Measurements from ENCODE around the gene KIR2DL1.
"Not testable (repeated sequence)": the region's sequence is repeated elsewhere in the genome, so short reads cannot be mapped to it uniquely, and the experiment has no call there.

Gene KIR2DL1

DNA sequence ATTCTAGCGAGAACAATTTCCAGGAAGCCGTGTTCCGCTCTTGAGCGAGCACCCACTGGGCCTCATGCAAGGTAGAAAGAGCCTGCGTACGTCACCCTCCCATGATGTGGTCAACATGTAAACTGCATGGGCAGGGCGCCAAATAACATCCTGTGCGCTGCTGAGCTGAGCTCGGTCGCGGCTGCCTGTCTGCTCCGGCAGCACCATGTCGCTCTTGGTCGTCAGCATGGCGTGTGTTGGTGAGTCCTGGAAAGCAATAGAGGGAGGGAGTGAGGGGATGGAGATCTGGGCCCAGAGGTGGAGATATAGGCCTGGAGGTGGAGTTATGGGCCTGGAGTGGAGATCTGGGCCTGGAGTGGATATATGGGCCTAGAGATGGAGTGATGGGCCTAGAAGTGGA is at the start of gene KIR2DL1:
Gene KIR2DL1, plus strand, starts transcription at position 148 of the 400 bp plus-strand sequence. Its CDS starts 58 bp downstream, at position 206.
- not testable (repeated sequence) for H3K4me1 ChIP-seq (ENCODE audit: insufficient read depth, insufficient read length); DNase-seq (ENCODE audit: low read depth, low spot score); H3K9me3 ChIP-seq (ENCODE audit: insufficient read depth, low read length); H3K36me3 ChIP-seq (ENCODE audit: insufficient read depth, insufficient read length, low read length); H3K4me3 ChIP-seq (ENCODE audit: insufficient read length, low read depth); H3K27me3 ChIP-seq (ENCODE audit: insufficient read depth, insufficient read length); H3K9ac ChIP-seq (ENCODE audit: insufficient read length, low read depth)

DNA sequence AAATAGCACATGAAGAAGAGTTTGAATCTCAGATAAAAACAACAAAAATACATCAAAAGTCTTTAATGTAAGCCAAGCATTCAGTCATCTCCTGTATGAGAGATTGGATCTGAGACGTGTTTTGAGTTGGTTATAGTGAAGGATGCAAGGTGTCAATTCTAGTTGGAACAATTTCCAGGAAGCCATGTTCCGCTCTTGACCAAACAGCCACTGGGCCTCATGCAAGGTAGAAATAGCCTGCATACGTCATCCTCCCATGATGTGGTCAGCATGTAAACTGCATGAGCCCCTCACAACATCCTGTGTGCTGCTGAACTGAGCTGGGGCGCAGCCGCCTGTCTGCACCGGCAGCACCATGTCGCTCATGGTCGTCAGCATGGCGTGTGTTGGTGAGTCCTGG is 45.5 kb upstream of the KIR2DL1 start, which contains the start of gene KIR3DL3:
Gene KIR3DL3, plus strand, starts transcription at position 301 of the 400 bp plus-strand sequence. Its CDS starts 55 bp downstream, at position 356.
- no peak within 1 kb of the TSS for H3K9ac ChIP-seq (ENCODE audit: insufficient read length, low read depth)
- TF ChIP-seq ZNF274 (IDR thresholded peaks at IDR 0.05; ENCODE audit: low read depth, low read length) (no peak), YY1 (IDR thresholded peaks at IDR 0.05; ENCODE audit: insufficient read depth, insufficient read length) (no peak), SUZ12 (IDR thresholded peaks at IDR 0.05; ENCODE audit: extremely low read depth, insufficient read depth, insufficient read length) (no peak)
- H3K9me3 ChIP-seq (ENCODE audit: insufficient read depth, low read length), result peaks cover 6% of the 10 kb centered on the region; the same call in 1 of the 2 replicates
- no peak within 1 kb of the TSS for H3K4me3 ChIP-seq (ENCODE audit: insufficient read length, low read depth)
- DNase-seq (ENCODE audit: low read depth, low spot score), result no peak
- H3K27me3 ChIP-seq (ENCODE audit: insufficient read depth, insufficient read length), result peaks cover 27% of the 10 kb centered on the region
- H3K36me3 ChIP-seq (ENCODE audit: insufficient read depth, insufficient read length, low read length), result no peaks in the 10 kb centered on the region
- H3K4me1 ChIP-seq (ENCODE audit: insufficient read depth, insufficient read length), result no peaks in the 10 kb centered on the region

- DNase-seq (ENCODE audit: low read depth, low spot score), result no peak
- Histone ChIP-seq H3K27me3 (ENCODE audit: insufficient read depth, insufficient read length) (peaks cover 32% of the 10 kb centered on the region), H3K9ac (ENCODE audit: insufficient read length, low read depth) (no peak overlapping the region), H3K4me3 (ENCODE audit: insufficient read length, low read depth) (no peak overlapping the region), H3K36me3 (ENCODE audit: insufficient read depth, insufficient read length, low read length) (no peaks in the 10 kb centered on the region), H3K4me1 (ENCODE audit: insufficient read depth, insufficient read length) (no peaks in the 10 kb centered on the region), H3K9me3 (ENCODE audit: insufficient read depth, low read length) (peaks cover 6% of the 10 kb centered on the region; the same call in 1 of the 2 replicates)
- no peak for TF ChIP-seq SUZ12 (IDR thresholded peaks at IDR 0.05; ENCODE audit: extremely low read depth, insufficient read depth, insufficient read length)
- no peak for TF ChIP-seq YY1 (IDR thresholded peaks at IDR 0.05; ENCODE audit: insufficient read depth, insufficient read length)
- TF ChIP-seq ZNF274 (IDR thresholded peaks at IDR 0.05; ENCODE audit: low read depth, low read length), result no peak
These were observed 44.9 kb upstream of the KIR2DL1 start for GRCh38 chr19:54724644-54725043.

DNA sequence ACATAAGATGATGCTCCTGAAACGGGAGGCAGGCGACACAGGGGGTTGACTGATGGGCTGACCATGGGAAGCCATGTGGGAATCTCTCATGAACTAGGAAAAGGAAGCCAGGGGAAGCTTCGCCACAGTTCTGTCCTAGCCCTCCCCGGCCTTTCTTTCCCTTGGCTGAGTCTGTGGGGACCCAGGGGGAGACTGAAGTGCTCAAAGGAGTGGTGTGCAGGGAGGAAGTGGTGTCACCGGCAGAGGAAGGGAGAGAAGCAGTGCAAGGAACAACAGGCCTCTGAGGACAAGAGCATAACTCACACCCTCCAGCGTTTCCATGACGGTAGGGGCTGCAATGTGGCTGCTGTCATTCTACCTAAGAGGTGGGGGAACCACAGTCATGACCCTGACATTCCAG is 44.3 kb upstream of the KIR2DL1 start:
- Histone ChIP-seq H3K36me3 (ENCODE audit: insufficient read depth, insufficient read length, low read length) (no peaks in the 10 kb centered on the region), H3K9me3 (ENCODE audit: insufficient read depth, low read length) (peaks cover 6% of the 10 kb centered on the region; the same call in 1 of the 2 replicates), H3K4me3 (ENCODE audit: insufficient read length, low read depth) (no peak overlapping the region), H3K27me3 (ENCODE audit: insufficient read depth, insufficient read length) (peaks cover 35% of the 10 kb centered on the region), H3K4me1 (ENCODE audit: insufficient read depth, insufficient read length) (no peaks in the 10 kb centered on the region), H3K9ac (ENCODE audit: insufficient read length, low read depth) (no peak overlapping the region)
- DNase-seq (ENCODE audit: low read depth, low spot score), result no peak
- TF ChIP-seq YY1 (IDR thresholded peaks at IDR 0.05; ENCODE audit: insufficient read depth, insufficient read length) (no peak), SUZ12 (IDR thresholded peaks at IDR 0.05; ENCODE audit: extremely low read depth, insufficient read depth, insufficient read length) (no peak), ZNF274 (IDR thresholded peaks at IDR 0.05; ENCODE audit: low read depth, low read length) (no peak)

DNA sequence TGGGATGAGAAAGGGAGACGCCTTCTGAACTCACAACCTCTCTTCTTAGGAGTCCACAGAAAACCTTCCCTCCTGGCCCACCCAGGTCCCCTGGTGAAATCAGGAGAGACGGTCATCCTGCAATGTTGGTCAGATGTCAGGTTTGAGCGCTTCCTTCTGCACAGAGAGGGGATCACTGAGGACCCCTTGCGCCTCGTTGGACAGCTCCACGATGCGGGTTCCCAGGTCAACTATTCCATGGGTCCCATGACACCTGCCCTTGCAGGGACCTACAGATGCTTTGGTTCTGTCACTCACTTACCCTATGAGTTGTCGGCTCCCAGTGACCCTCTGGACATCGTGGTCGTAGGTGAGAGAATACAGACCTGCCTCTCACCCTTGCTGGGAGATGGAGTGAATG is 42.0 kb upstream of the KIR2DL1 start:
- H3K27me3 ChIP-seq (ENCODE audit: insufficient read depth, insufficient read length), result peaks cover 38% of the 10 kb centered on the region
- DNase-seq (ENCODE audit: low read depth, low spot score), result no peak

GRCh38 chr19:54728167-54728566 is 41.4 kb upstream of the KIR2DL1 start:
- H3K27me3 ChIP-seq (ENCODE audit: insufficient read depth, insufficient read length), result peaks cover 38% of the 10 kb centered on the region
- no peak for DNase-seq (ENCODE audit: low read depth, low spot score)
- H3K9me3 ChIP-seq (ENCODE audit: insufficient read depth, low read length), result no peaks in the 10 kb centered on the region
- no peaks in the 10 kb centered on the region for H3K36me3 ChIP-seq (ENCODE audit: insufficient read depth, insufficient read length, low read length)
- no peak overlapping the region for H3K4me3 ChIP-seq (ENCODE audit: insufficient read length, low read depth)
- no peak overlapping the region for H3K9ac ChIP-seq (ENCODE audit: insufficient read length, low read depth)
- TF ChIP-seq SUZ12 (IDR thresholded peaks at IDR 0.05; ENCODE audit: extremely low read depth, insufficient read depth, insufficient read length) (no peak), YY1 (IDR thresholded peaks at IDR 0.05; ENCODE audit: insufficient read depth, insufficient read length) (no peak), ZNF274 (IDR thresholded peaks at IDR 0.05; ENCODE audit: low read depth, low read length) (no peak)
- H3K4me1 ChIP-seq (ENCODE audit: insufficient read depth, insufficient read length), result no peaks in the 10 kb centered on the region

More for the DNA sequence above, 42.0 kb upstream of the KIR2DL1 start:
- no peaks in the 10 kb centered on the region for H3K36me3 ChIP-seq (ENCODE audit: insufficient read depth, insufficient read length, low read length)
- H3K9me3 ChIP-seq (ENCODE audit: insufficient read depth, low read length), result no peaks in the 10 kb centered on the region
- no peak for TF ChIP-seq YY1 (IDR thresholded peaks at IDR 0.05; ENCODE audit: insufficient read depth, insufficient read length)
- TF ChIP-seq SUZ12 (IDR thresholded peaks at IDR 0.05; ENCODE audit: extremely low read depth, insufficient read depth, insufficient read length), result no peak
- no peak for TF ChIP-seq ZNF274 (IDR thresholded peaks at IDR 0.05; ENCODE audit: low read depth, low read length)
- H3K4me1 ChIP-seq (ENCODE audit: insufficient read depth, insufficient read length), result no peaks in the 10 kb centered on the region
- H3K4me3 ChIP-seq (ENCODE audit: insufficient read length, low read depth), result no peak overlapping the region
- H3K9ac ChIP-seq (ENCODE audit: insufficient read length, low read depth), result no peak overlapping the region

- no peak for DNase-seq (ENCODE audit: low read depth, low spot score)
- no peak overlapping the region for H3K4me3 ChIP-seq (ENCODE audit: insufficient read length, low read depth)
These were observed 40.0 kb upstream of the KIR2DL1 start for GRCh38 chr19:54729416-54730188.

More at GRCh38 chr19:54729416-54730188, 40.0 kb upstream of the KIR2DL1 start:
- Histone ChIP-seq H3K9ac (ENCODE audit: insufficient read length, low read depth) (no peak overlapping the region), H3K36me3 (ENCODE audit: insufficient read depth, insufficient read length, low read length) (no peaks in the 10 kb centered on the region), H3K27me3 (ENCODE audit: insufficient read depth, insufficient read length) (peaks cover 38% of the 10 kb centered on the region), H3K9me3 (ENCODE audit: insufficient read depth, low read length) (no peaks in the 10 kb centered on the region), H3K4me1 (ENCODE audit: insufficient read depth, insufficient read length) (no peaks in the 10 kb centered on the region)
- TF ChIP-seq ZNF274 (IDR thresholded peaks at IDR 0.05; ENCODE audit: low read depth, low read length) (no peak), YY1 (IDR thresholded peaks at IDR 0.05; ENCODE audit: insufficient read depth, insufficient read length) (no peak), SUZ12 (IDR thresholded peaks at IDR 0.05; ENCODE audit: extremely low read depth, insufficient read depth, insufficient read length) (no peak)

All from NT2/D1 (cell line).